Renal pelvis (tissue), 4 donors: ENCODE data around the gene LRRC4C. TPM values are rescaled to one million over a fixed set of nuclear protein-coding genes. Genes with fewer than 3 reads are reported as not detected.
"Not testable (repeated sequence)": the region's sequence is repeated elsewhere in the genome, so short reads cannot be mapped to it uniquely, and the experiment has no call there.

Experiments
- DNase-seq: peaks from one replicate; pipeline ENCODE4 v3.0.0-alpha.2; 2013
- polyA plus RNA-seq, 3 donors: library from polyadenylated mRNA; unstranded; fragments of 120-200 nt; gene quantifications; one replicate each; pipeline ENCODE4 v1.2.1, GENCODE V29; 2013; ENCODE audit not compliant: insufficient read length in 3 of 3

LRRC4C gene
- polyA plus RNA-seq, 3 donors: 13.1 to 13.8 (median 13.3) TPM

- DNase-seq: no peak
These were observed 1276.1 kb downstream of the LRRC4C start for GRCh38 chr11:40183073-40184064.

- no peak for DNase-seq
These were observed 1279.9 kb downstream of the LRRC4C start for GRCh38 chr11:40179541-40179940.

- DNase-seq: no peak
These were observed 1281.0 kb downstream of the LRRC4C start for GRCh38 chr11:40178470-40178869.

DNA sequence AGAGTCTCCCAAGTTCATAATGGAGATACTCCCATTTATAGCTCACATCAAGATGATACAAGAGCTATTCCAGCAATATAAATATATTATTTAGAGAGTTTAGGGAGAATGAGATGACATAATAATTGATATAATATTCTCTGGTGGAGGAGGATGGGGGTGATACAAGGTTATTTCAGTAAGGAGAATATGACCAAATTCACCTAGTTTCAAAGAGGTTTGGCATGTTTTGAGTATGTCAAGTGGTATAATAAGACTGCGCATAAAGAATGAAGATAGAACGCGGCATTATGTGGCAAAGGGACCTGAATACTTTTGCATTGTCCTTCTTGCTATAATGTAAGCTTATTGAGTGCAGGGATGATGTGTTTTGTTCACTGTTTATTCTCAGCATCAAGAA is 1283.5 kb downstream of the LRRC4C start:
- DNase-seq: no peak

- DNase-seq: no peak
These were observed 1289.4 kb downstream of the LRRC4C start for GRCh38 chr11:40170078-40170477.

DNA sequence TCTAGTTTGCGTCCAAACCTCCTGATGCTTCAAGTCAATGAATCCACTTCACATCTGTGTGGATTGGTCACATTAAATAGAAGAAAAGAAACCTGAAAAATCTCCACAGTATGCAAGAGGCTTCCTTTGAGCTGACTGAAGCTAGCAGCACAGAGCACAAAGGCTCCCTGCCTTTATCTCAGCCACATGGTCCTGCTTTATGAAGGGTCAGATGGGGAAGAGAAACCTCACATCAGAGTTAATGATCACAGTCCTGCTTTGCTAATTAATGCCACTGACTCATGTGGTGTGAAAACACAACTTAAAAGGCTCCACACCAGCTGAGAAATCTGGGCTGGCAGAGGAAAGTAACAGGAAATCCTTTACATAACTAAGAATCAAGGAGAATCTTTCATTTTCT is 1291.0 kb downstream of the LRRC4C start:
- DNase-seq: no peak

- DNase-seq: not testable (repeated sequence)
These were observed 1291.6 kb downstream of the LRRC4C start for GRCh38 chr11:40167805-40168204.

DNA sequence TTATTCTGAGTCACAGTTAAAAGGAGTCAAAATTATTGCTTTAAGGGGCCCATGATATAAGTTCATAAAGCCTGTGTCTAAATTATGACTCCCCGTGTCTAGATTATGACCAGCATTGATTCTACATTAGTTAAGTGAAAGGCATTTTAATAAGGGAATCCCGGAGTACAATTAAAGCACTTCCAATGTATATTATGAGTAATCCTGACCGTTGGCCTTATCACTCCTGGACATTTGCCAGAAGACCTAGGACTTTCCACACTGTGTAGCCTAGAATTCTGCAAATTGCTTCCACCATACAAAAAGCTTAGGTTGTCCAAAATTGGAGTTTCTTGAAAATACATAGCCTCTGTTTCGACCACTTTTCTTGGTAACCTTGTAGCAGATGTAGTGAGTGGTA is 1292.6 kb downstream of the LRRC4C start:
- DNase-seq: no peak

- DNase-seq: no peak
These were observed 1296.3 kb downstream of the LRRC4C start for GRCh38 chr11:40162901-40163883.

- DNase-seq: no peak
These were observed 1297.5 kb downstream of the LRRC4C start for GRCh38 chr11:40161854-40162410.

DNA sequence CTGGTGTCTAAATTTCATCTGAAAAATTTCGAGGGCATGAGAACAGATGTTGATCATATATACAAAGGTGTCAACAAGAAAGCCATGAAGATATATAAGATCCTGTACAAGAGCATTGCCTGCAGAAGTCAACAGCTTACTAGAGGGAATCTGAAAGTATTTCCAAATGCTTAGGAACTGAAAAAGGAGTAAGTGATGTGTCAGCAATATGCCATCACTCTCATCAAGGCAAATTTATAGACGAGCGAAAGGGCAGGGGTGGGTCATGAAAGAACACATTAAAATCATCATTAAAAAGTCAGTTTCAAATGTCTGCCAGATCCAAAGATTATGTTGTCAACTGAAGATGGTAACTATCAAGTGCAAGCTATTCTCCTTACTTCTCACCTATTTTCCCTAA is 1299.0 kb downstream of the LRRC4C start:
- DNase-seq: no peak

DNA sequence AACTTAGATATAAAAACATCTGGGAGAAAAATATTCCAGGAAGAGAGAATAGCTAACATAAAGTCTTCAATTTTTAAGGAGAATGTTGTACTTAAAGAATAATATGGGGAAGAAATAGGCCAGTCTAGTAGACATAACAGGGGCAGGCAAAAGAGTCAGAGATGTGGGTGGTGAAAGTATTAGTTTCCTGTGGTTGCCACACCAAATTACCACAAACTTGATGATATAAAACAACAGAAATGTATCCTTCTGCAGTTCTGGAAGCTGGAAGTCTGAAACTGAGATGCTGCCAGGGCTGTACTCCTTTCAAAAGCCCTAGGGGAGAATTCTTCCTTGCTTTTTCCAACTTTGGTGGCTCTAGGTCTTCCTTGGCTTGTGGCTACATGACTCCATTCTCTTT is 1309.7 kb downstream of the LRRC4C start:
- DNase-seq: no peak

- no peak for DNase-seq
These were observed 1318.9 kb downstream of the LRRC4C start for GRCh38 chr11:40140560-40140959.

GRCh38 chr11:40139536-40139935 is 1319.9 kb downstream of the LRRC4C start:
- DNase-seq: peak; percentile 41

- DNase-seq: peak; percentile 35
These were observed 1320.4 kb downstream of the LRRC4C start for GRCh38 chr11:40139066-40139465.

- DNase-seq: no peak
These were observed 1324.5 kb downstream of the LRRC4C start for GRCh38 chr11:40134820-40135570.

- DNase-seq: no peak
These were observed 1326.0 kb downstream of the LRRC4C start for GRCh38 chr11:40133498-40133897.

DNA sequence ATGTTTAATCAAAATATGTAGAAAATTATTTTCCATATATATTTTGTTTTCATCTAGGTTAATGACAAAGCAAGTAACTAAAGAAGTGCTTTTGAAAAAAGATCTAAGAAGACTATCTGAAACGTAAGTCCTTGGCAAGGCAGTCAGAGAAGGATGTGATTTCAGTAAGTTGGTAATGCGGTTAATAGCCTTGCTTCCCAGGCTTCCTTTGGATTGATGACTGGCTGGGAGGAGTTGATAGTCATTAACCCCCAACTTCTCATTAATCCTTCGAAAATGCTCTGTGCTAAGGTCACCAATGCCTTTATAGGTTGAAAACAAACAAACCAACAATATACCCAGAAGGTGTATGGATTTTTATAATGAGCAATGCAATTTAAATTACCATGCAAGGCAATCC is 1326.5 kb downstream of the LRRC4C start:
- no peak for DNase-seq

DNA sequence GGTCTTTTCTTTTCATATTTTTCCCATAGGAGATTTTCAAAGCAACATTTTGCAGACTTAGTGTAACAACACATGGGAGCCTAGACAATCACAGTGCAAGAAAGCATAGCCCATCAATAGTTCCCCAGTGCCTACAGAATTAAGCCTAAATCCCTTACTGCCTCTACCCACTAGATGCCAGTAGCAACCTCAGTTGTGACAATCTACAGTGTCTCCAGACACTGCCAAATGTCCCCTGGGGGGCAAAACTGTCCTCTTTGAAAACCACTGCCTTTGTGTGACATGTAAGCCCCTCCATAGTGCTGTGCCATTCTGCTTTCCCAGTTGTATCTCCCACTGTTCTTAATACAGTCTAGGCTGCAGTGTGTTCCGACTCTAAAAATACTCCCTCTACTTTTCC is 1329.0 kb downstream of the LRRC4C start:
- no peak for DNase-seq

- DNase-seq: peak; percentile 38
These were observed 1330.2 kb downstream of the LRRC4C start for GRCh38 chr11:40129266-40129665.

DNA sequence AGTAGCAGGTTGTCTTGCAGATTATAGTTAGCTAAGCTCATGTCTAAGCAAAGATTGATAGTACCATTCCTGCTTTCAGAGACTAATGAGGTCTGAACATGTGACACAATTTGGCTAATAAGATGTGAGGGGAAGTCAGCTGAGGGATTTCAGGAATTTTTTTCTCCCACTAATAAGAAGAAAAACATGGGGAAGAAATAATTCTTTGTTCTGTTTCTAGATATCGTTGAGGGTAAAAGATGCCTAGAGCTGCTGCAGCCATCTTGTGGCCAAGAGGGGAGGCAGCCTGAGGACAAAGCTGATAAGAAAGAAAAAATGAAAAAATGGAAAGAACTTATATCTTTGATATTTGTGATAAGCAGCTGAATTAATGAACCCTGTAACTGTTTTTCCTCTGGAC is 1334.4 kb downstream of the LRRC4C start:
- DNase-seq: no peak
